A673 (cell line): ENCODE data around the gene PRODH. TPM values are rescaled to one million over a fixed set of nuclear protein-coding genes. Genes with fewer than 3 reads are reported as not detected.
"Not testable (repeated sequence)": the region's sequence is repeated elsewhere in the genome, so short reads cannot be mapped to it uniquely, and the experiment has no call there.

ENCODE experiments used
- BruUV-seq: library from RNA; stranded (reverse); fragments of 400-500 nt; replicated peaks from 2 replicates; lab custom pipeline; 2021; lab: Mats Ljungman, UMichigan
- CTCF ChIA-PET: fragments of 300-600 bp; sonication (Branson Sonifier 250); formaldehyde crosslinking; loops from one replicate; lab custom pipeline; 2022; ENCODE audit warnings: antibody characterized with exemption; lab: Charles Lee
- POLR2A ChIA-PET: fragments of 300-600 bp; sonication (Branson Sonifier 250); formaldehyde crosslinking; loops from one replicate; lab custom pipeline; 2022; ENCODE audit warnings: antibody characterized with exemption; ENCODE audit not compliant: low non-redundant PET; lab: Charles Lee
- DNase-seq: peaks from one replicate; pipeline ENCODE4 v3.0.0-alpha.2; 2015; ENCODE audit warnings: low spot score
- H3K27ac ChIP-seq: fragments of 200-600 bp; sonication (generic); 2 replicates; pipeline ENCODE4 v1.5.1; 2016; ENCODE audit warnings: mixed run types, low read depth, mild to moderate bottlenecking, mixed read lengths, antibody characterized with exemption, low read length; ENCODE audit not compliant: poor library complexity, severe bottlenecking
- H3K27me3 ChIP-seq: fragments of 200-600 bp; sonication (generic); replicated peaks from 2 replicates; pipeline ENCODE4 v1.6.1; 2017; ENCODE audit warnings: mixed run types, low read depth, mild to moderate bottlenecking, mixed read lengths, antibody characterized with exemption, low read length; ENCODE audit not compliant: insufficient read depth, poor library complexity
- H3K36me3 ChIP-seq: fragments of 200-600 bp; sonication (generic); 2 replicates; pipeline ENCODE4 v1.6.1; 2016; ENCODE audit warnings: mixed run types, mild to moderate bottlenecking, mixed read lengths, antibody characterized with exemption, low read length; ENCODE audit not compliant: insufficient read depth, poor library complexity, severe bottlenecking
- H3K4me1 ChIP-seq: fragments of 200-600 bp; sonication (generic); 2 replicates; pipeline ENCODE4 v1.6.1; 2017; ENCODE audit warnings: mixed run types, mild to moderate bottlenecking, mixed read lengths, antibody characterized with exemption, low read length; ENCODE audit not compliant: insufficient read depth, poor library complexity, severe bottlenecking
- H3K4me3 ChIP-seq: fragments of 200-600 bp; sonication (generic); 2 replicates; pipeline ENCODE4 v1.5.1; 2016; ENCODE audit warnings: low read depth, mixed run types, mild to moderate bottlenecking, mixed read lengths, low read length; ENCODE audit not compliant: poor library complexity, severe bottlenecking
- H3K9me3 ChIP-seq: fragments of 200-600 bp; sonication (generic); 2 replicates; pipeline ENCODE4 v1.6.1; 2016; ENCODE audit warnings: mixed run types, low read depth, mild to moderate bottlenecking, mixed read lengths, antibody characterized with exemption, low read length; ENCODE audit not compliant: poor library complexity, severe bottlenecking
- CTCF ChIP-seq: fragments of 300-800, 200-600 bp; sonication (generic); conservative IDR thresholded peaks from 2 replicates; pipeline ENCODE4 v1.5.1; 2017; ENCODE audit warnings: low read depth, mild to moderate bottlenecking, antibody characterized with exemption, low read length, moderate library complexity, mixed read lengths
- EZH2 ChIP-seq: fragments of 200-600 bp; sonication (generic); IDR thresholded peaks from 2 replicates; pipeline ENCODE4 v1.6.1; 2017; ENCODE audit warnings: borderline replicate concordance, low read depth, mild to moderate bottlenecking, mixed read lengths, antibody characterized with exemption, low read length; ENCODE audit not compliant: poor library complexity, severe bottlenecking
- intact Hi-C: fragments of 100-400 bp; cut with micrococcal nuclease; formaldehyde crosslinking; loops from one replicate; pipeline ENCODE4 v1.10.0; 2022; ENCODE audit not compliant: unreplicated experiment
- total RNA-seq: library from RNA; stranded (reverse); gene quantifications from 2 replicates; pipeline ENCODE4 v1.2.3, GENCODE V29; 2021

The PRODH gene
- total RNA-seq, 1 experiment from 2014 or later: 10.9 TPM

DNA sequence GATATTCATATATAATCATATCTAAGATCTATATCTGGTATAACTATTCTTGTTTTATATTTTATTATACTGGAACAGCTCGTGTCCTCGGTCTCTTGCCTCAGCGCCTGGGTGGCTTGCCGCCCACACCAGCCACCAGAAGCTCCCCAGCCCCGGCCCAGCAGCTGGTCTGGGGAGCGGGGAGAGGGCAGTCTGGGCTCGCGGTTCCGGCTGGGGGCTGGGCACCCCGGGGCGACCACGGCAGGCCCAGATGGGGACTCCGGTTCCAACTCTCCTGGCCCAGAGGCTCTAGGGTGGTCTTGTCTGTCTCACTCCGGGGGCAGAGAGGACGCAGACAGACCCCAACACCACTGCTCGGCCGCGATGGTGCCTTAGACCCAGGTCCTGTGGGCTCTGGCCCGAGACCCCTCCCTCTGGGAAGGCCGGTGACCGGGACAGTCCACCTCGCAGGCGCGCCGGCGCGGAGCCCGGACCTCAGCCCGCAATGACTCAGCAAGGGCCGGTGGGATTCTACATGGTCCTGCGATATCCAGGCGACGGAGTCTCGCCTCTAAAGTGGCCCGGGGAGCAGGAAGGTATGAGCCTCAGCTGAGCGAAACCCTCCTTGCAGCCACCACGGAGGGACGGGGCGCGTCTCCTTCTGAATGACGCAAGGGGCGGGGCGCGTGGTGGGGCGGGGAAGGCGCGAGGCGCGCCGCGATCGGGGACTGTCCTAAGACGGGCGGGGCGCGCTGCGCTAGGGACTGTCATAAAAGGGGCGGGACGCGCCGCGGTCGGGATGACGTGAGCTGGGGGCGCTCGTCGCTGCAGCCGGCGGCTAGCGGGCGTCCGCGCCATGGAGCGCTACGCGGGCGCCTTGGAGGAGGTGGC, 30.3 kb downstream of the PRODH start, which contains the start of gene DGCR6:
TSS of gene DGCR6 (plus strand) at position 781 of the 870 bp plus-strand sequence. CDS start at position 836, 55 bp downstream.
- BruUV-seq: no TSS peak
- intact Hi-C loops: no loop called here
- Histone ChIP-seq H3K27me3 (no peaks in the 10 kb centered on the region), H3K9me3 (no peaks in the 10 kb centered on the region), H3K36me3 (no peaks in the 10 kb centered on the region), H3K4me3 (no peak within 1 kb of the TSS), H3K27ac (no peak within 1 kb of the TSS), H3K4me1 (no peaks in the 10 kb centered on the region)
- POLR2A ChIA-PET: interaction anchor here (0.7 kb wide), 1 partner anchor 826 kb away, joined by 3 read pairs; no protein-coding TSS in a partner anchor
- CTCF ChIA-PET: interaction anchor here (0.6 to 1.4 kb wide), 2 partner anchors 24 to 756 kb away, joined by 5 to 7 read pairs; partner anchors contain the start of gene USP18
- DNase-seq: no peak
- TF ChIP-seq EZH2: no peak
- no peak for TF ChIP-seq CTCF

DNA sequence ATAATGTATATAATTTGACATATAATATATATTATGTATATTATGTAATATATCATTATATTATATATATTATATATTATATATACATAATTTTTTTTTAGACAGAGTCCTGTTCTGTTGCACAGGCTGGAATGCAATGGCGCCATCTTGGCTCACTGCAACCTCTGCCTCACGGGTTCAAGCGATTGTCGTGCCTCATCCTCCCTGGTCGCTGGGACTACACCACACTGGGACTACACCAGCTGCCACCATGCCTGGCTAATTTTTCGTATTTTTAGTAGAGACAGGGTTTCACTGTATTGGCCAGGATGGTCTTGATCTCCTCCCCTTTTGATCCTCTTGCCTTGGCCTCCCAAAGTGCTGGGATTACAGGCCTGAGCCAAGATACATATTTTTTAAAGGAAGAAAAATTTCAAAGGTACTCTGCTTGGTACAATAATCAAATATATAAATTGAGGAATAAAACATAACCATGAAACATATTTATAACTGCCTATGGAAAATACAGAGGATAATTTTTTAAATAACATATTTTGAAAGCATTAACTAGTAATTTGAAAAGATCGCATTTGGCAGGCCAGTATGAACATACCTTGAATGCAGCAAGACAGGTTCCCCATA, 39.9 kb downstream of the PRODH start:
- H3K27me3 ChIP-seq, CTCF ChIA-PET, H3K27ac ChIP-seq, BruUV-seq, H3K9me3 ChIP-seq, POLR2A ChIA-PET, H3K4me1 ChIP-seq, intact Hi-C loops, DNase-seq, H3K4me3 ChIP-seq, H3K36me3 ChIP-seq: not testable (repeated sequence)

GRCh38 chr22:18893775-18894174, 42.3 kb downstream of the PRODH start:
- H3K27ac ChIP-seq, H3K36me3 ChIP-seq, BruUV-seq, intact Hi-C loops, H3K27me3 ChIP-seq, DNase-seq, H3K4me3 ChIP-seq, H3K9me3 ChIP-seq, CTCF ChIA-PET, H3K4me1 ChIP-seq, POLR2A ChIA-PET: not testable (repeated sequence)

DNA sequence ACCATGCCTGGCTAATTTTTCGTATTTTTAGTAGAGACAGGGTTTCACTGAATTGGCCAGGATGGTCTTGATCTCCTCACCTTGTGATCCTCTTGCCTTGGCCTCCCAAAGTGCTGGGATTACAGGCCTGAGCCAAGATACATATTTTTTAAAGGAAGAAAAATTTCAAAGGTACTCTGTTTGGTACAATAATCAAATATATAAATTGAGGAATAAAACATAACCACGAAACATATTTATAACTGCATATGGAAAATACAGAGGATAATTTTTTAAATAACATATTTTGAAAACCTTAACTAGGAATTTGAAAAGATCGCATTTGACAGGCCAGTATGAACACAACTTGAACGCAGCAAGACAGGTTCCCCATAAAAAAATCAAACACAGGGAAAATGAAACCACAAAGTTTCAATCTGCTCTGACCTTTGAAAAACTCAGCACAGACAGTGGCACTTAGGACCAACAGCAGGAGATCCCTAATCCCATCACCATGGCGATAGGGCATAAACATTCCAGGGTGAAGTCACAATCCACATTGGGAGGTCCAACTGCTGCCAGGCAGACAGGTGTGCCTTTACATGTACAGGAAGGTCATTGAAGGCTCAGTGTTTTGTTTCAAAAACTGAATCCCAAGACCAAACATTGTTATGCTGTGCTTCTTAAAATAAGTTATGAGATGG, 45.4 kb downstream of the PRODH start:
- intact Hi-C loops, BruUV-seq, DNase-seq, POLR2A ChIA-PET, H3K36me3 ChIP-seq, CTCF ChIA-PET, H3K27me3 ChIP-seq, H3K9me3 ChIP-seq, H3K4me3 ChIP-seq, H3K4me1 ChIP-seq, H3K27ac ChIP-seq: not testable (repeated sequence)
